K562 (cell line): ENCODE results near the gene CCDC34. TPM values are rescaled to one million over a fixed set of nuclear protein-coding genes. Genes with fewer than 3 reads are reported as not detected.

Experiments used
- ATAC-seq: fragments of 200-7000 bp; cut with Tn5 transposase; 3 replicates; pipeline ENCODE4 v1.9.1; 2020; ENCODE audit warnings: moderate library complexity
- BruUV-seq: library from RNA; stranded (reverse); fragments of 400-500 nt; replicated peaks from 2 replicates; lab custom pipeline; 2021; lab: Mats Ljungman, UMichigan
- CTCF ChIA-PET: fragments of 300-600 bp; formaldehyde crosslinking; extraction: SDS; loops from one replicate; lab custom pipeline; 2021; ENCODE audit warnings: low intra/inter-chr PET ratio; lab: Yijun Ruan, JAX
- POLR2A ChIA-PET: fragments of 300-600, 350-650 bp; sonication (Branson Sonifier 250); formaldehyde crosslinking; extraction: SDS; loops from one replicate; lab custom pipeline; 2021; ENCODE audit warnings: antibody characterized with exemption, inconsistent platforms; lab: Yijun Ruan, JAX
- DNase-seq, 4 experiments: peaks; one replicate each; pipeline versions ENCODE4 v3.0.0 to v3.0.0-alpha.2; 2011 to 2018; ENCODE audit warnings: low spot score in 3 of 4, mixed read lengths in 3 of 4; ENCODE audit errors: extremely low read depth in 1 of 4
- FAIRE-seq: peaks from 2 replicates; lab custom pipeline; 2011; peaks lifted over from hg19 to GRCh38; lab: Jason Lieb, UNC
- H2AFZ ChIP-seq: 2 replicates; pipeline ENCODE4 v1.6.0; 2011; ENCODE audit warnings: low read depth, low read length, control low read depth, inconsistent platforms
- H3K27ac ChIP-seq: fragments of 200-600 bp; 3 replicates; pipeline ENCODE4 v1.8.0; 2011; ENCODE audit warnings: low read depth, mild to moderate bottlenecking, control low read depth, inconsistent platforms, low read length, moderate library complexity, mixed read lengths; ENCODE audit errors: extremely low read depth
- H3K27me3 ChIP-seq, 2 experiments: fragments of 300-600 bp in 1 of 2; 2 replicates in 1 of 2; 3 replicates in 1 of 2; pipeline versions ENCODE4 v1.6.0 to v1.8.0; 2011; ENCODE audit warnings: inconsistent platforms in 2 of 2, low read length in 2 of 2, mild to moderate bottlenecking in 1 of 2, mixed read lengths in 1 of 2, moderate library complexity in 1 of 2; ENCODE audit not compliant: control insufficient read depth in 2 of 2, insufficient read depth in 2 of 2
- H3K36me3 ChIP-seq: fragments of 300-600 bp; 3 replicates; pipeline ENCODE4 v1.8.0; 2011; ENCODE audit warnings: mild to moderate bottlenecking, low read length, inconsistent platforms; ENCODE audit not compliant: control insufficient read depth, insufficient read depth
- H3K4me1 ChIP-seq, 2 experiments: fragments of 200-600 bp in 1 of 2; replicated peaks in 1 of 2; 2 replicates in 1 of 2; 3 replicates in 1 of 2; pipeline versions ENCODE4 v1.5.1 to v1.8.0; 2011; ENCODE audit warnings: inconsistent platforms in 2 of 2, low read length in 2 of 2, mild to moderate bottlenecking in 1 of 2, mixed read lengths in 1 of 2, moderate library complexity in 1 of 2; ENCODE audit not compliant: control insufficient read depth in 2 of 2, insufficient read depth in 2 of 2
- H3K4me2 ChIP-seq: 2 replicates; pipeline ENCODE4 v1.6.1; 2011; ENCODE audit warnings: low read length, control low read depth, inconsistent platforms, mixed read lengths; ENCODE audit not compliant: insufficient read depth
- H3K4me3 ChIP-seq: fragments of 200-600 bp; sonication (generic), shearing (Covaris generic); 2 replicates; pipeline ENCODE4 v1.5.1; 2016; ENCODE audit warnings: control low read depth, inconsistent platforms
- H3K79me2 ChIP-seq: fragments of 200-600 bp; 3 replicates; pipeline ENCODE4 v1.8.0; 2011; ENCODE audit warnings: low read length, inconsistent platforms; ENCODE audit not compliant: control insufficient read depth, insufficient read depth
- H3K9ac ChIP-seq, 2 experiments: 2 replicates each; pipeline versions ENCODE4 v1.6.0 to v1.6.1; 2011; ENCODE audit warnings: low read depth in 2 of 2, low read length in 2 of 2, control low read depth in 1 of 2, inconsistent platforms in 1 of 2, mild to moderate bottlenecking in 1 of 2, mixed read lengths in 1 of 2; ENCODE audit not compliant: insufficient read depth in 1 of 2
- H3K9me1 ChIP-seq: one replicate; pipeline ENCODE4 v1.6.0; 2011; ENCODE audit warnings: inconsistent platforms, mild to moderate bottlenecking, low read length, moderate library complexity; ENCODE audit not compliant: control insufficient read depth, insufficient read depth
- H3K9me3 ChIP-seq: replicated peaks from 2 replicates; pipeline ENCODE4 v1.5.1; 2011; ENCODE audit warnings: low read depth, low read length, inconsistent platforms; ENCODE audit not compliant: control insufficient read depth, insufficient read depth
- H4K20me1 ChIP-seq: replicated peaks from 2 replicates; pipeline ENCODE4 v1.6.1; 2011; ENCODE audit warnings: low read length, inconsistent platforms, mixed read lengths; ENCODE audit not compliant: control insufficient read depth, insufficient read depth
- ARNT ChIP-seq, 2 experiments: fragments of 450-650 bp; IDR thresholded peaks; 2 replicates each; pipeline ENCODE4 v1.6.1; 2016; ENCODE audit warnings: mild to moderate bottlenecking in 1 of 2
- MAFF ChIP-seq: IDR thresholded peaks from 2 replicates; pipeline ENCODE4 v1.6.1; 2012; ENCODE audit warnings: low read length, improper control_type of control experiment
- NR3C1 ChIP-seq: sonication (generic); formaldehyde crosslinking; IDR thresholded peaks from 2 replicates; pipeline ENCODE4 v1.8.1; 2022; ENCODE audit warnings: missing genetic modification reagents
- PCBP2 ChIP-seq: fragments of 200-400 bp; formaldehyde crosslinking; IDR thresholded peaks from 2 replicates; pipeline ENCODE4 v1.6.1; 2018; ENCODE audit warnings: low read length, low read depth, mild to moderate bottlenecking, moderate library complexity; ENCODE audit not compliant: poor library complexity, severe bottlenecking
- PHF8 ChIP-seq: fragments of 200-600 bp; sonication (generic); IDR thresholded peaks from 2 replicates; pipeline ENCODE4 v1.6.1; 2012; ENCODE audit warnings: mixed run types, mild to moderate bottlenecking, inconsistent platforms, low read length, moderate library complexity, borderline replicate concordance
- PHTF2 ChIP-seq: fragments of 250-450 bp; sonication (Bioruptor Pico); IDR thresholded peaks from 2 replicates; pipeline ENCODE4 v1.5.0; 2021; ENCODE audit warnings: mild to moderate bottlenecking
- PURB ChIP-seq: sonication (generic); formaldehyde crosslinking; IDR thresholded peaks from 2 replicates; pipeline ENCODE4 v1.9.0; 2021; ENCODE audit warnings: low read depth, mild to moderate bottlenecking, missing genetic modification reagents
- RBM15 ChIP-seq: fragments of 200-400 bp; formaldehyde crosslinking; IDR thresholded peaks from 2 replicates; pipeline ENCODE4 v1.6.1; 2018; ENCODE audit warnings: mild to moderate bottlenecking, low read length, moderate library complexity; ENCODE audit not compliant: insufficient read depth
- RFX1 ChIP-seq: fragments of 450-650 bp; IDR thresholded peaks from 2 replicates; pipeline ENCODE4 v1.6.1; 2016; ENCODE audit warnings: mild to moderate bottlenecking, moderate library complexity
- STAT5A ChIP-seq: IDR thresholded peaks from 2 replicates; pipeline ENCODE4 v1.6.1; 2012; ENCODE audit warnings: low read length, inconsistent platforms, borderline replicate concordance
- TRIM24 ChIP-seq, 2 experiments: fragments of 450-650 bp; IDR thresholded peaks; 2 replicates each; pipeline ENCODE4 v1.6.1; 2016
- ZFX ChIP-seq: sonication (generic); formaldehyde crosslinking; IDR thresholded peaks from 2 replicates; pipeline ENCODE4 v1.8.0; 2022; ENCODE audit warnings: mild to moderate bottlenecking, missing genetic modification reagents, moderate library complexity
- ZNF124 ChIP-seq: sonication (generic); formaldehyde crosslinking; IDR thresholded peaks from 2 replicates; pipeline ENCODE4 v1.8.1; 2022; ENCODE audit warnings: missing genetic modification reagents
- in situ Hi-C: fragments of 300-500 bp; cut with MboI; formaldehyde crosslinking; loops from 4 replicates; pipeline ENCODE4 v1.15.0; 2018; ENCODE audit warnings: inconsistent platforms, mixed read lengths
- intact Hi-C: fragments of 100-400 bp; cut with micrococcal nuclease; formaldehyde crosslinking; loops from 2 replicates; pipeline ENCODE4 v1.14.2; 2022
- polyA plus RNA-seq, 8 experiments: library from polyadenylated mRNA; depleted of rRNA in 4 of 8; stranded (reverse) in 5 of 8; unstranded in 3 of 8; fragments of >200 nt; fragmentation: Nextera tagmentation in 2 of 8; fragmentation: Illumina TruSeq in 1 of 8; extraction: Ambion mirVana in 2 of 8; extraction: Trizol in 1 of 8; gene quantifications; 2 replicates each; pipeline versions ENCODE4 v1.2.1 to v1.2.3, GENCODE V29; 2011 to 2014; ENCODE audit warnings: inconsistent platforms in 1 of 8, missing spikeins in 1 of 8
- total RNA-seq, 7 experiments: library from RNA; depleted of rRNA in 6 of 7; stranded (reverse); fragments of >200 nt in 6 of 7; fragmentation: Illumina TruSeq in 2 of 7; extraction: Trizol in 2 of 7; gene quantifications; 2 replicates each; pipeline versions ENCODE4 v1.2.1 to v1.2.3, GENCODE V29; 2011 to 2021; ENCODE audit warnings: low replicate concordance in 1 of 7
- TF ChIP-seq, protein P1 (sequence below): sonication (generic); formaldehyde crosslinking; IDR thresholded peaks from 2 replicates; pipeline ENCODE4 v1.8.1; 2023; ENCODE audit warnings: mild to moderate bottlenecking, missing genetic modification reagents
- TF ChIP-seq, protein P2 (sequence below), 2 experiments: fragments of 250-450 bp in 1 of 2; fragments of 450-650 bp in 1 of 2; sonication (Bioruptor Pico) in 1 of 2; IDR thresholded peaks; 2 replicates each; pipeline versions ENCODE4 v1.6.1 to v1.8.0; 2016 to 2021; ENCODE audit warnings: mild to moderate bottlenecking in 2 of 2, moderate library complexity in 2 of 2, missing compliant biosample characterization in 1 of 2, missing genetic modification characterization in 1 of 2

Gene CCDC34
- total and polyA plus RNA-seq, 9 of the 15 experiments (the other 6 are each of a cell fraction or from before 2014, with no cell fraction given): 6.2 to 42.0 (median 15.7) TPM

DNA sequence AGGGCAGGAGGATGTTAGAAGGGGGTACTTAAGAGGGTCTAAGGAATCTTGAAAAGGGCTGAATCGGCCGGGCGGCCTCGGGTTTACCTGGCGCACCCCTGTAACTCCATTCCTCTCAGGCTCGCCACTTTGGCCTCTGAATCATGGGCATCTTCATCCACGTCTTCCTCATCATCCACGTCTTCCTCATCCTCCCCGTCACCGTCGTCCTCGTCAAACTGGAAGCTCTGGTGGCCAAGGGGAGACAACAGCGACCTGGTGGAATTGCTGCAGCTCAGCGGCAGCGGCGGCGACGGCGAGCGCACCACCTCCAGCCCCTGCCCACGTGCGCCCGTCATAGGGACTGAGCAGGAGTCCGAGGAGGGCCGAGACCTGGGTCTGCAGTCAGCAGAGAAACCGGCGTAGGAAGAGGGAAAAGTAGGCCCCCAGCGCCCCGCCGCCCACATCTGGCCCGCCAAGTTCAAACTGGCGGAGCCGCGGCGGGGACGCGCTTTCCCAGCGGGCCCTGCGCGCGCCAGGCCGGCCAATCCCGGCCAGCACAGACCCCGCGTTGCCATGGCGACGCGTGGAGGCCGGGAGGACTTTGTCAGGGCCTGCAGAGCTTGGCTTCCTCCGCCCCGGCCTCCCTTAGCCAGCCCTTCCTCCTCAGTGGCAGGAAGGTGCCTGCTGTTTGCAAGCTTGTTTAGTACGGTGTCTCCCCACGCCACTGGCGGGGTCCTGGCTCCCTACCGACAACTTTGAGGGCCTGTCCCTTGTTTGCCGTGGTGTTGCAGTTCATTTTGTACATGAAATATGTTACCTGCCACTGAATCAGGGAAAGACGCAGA, at the start of gene CCDC34 (continued):
- TF ChIP-seq PHF8 (peak; percentile 79; the same call in 1 of the 2 replicates), PURB (CRISPR knock-in tag) (no peak), TRIM24 (IDR thresholded peaks at IDR 0.05) (0 out of 4 replicates have a peak, but pooled peaks of 1 of the 2 experiments have one; percentile 46)

DNA sequence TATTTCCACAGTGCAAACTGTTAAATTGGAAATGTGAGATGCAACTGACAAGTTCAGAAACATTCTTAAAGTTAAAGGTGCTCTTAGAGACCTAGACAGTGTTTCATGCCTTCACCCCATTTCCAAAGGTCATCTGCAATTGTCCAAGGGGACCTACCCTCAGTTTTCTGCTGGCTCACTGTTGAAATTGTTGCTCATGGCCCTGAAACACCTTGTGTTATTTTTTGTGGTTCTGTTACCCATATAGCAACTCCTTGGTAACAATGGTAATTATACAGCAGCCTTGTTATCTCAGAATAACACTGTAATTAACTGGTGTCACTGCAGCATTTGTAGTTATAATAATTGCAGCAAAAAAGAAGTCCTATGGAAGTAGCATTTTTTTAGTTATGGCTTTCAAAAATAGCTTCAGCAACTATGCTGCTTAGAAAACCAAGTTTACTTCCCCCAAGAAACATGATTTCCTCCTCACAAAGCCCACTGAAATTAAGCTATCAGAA, 49.2 kb upstream of the CCDC34 start:
- Histone ChIP-seq H3K9me1 (no peaks in the 10 kb centered on the region), H3K9me3 (no peaks in the 10 kb centered on the region), H3K79me2 (peaks cover 20% of the 10 kb centered on the region; the same call in 2 of the 3 replicates), H4K20me1 (no peaks in the 10 kb centered on the region), H3K4me3 (no peak overlapping the region), H3K36me3 (no peaks in the 10 kb centered on the region; the same call in 1 of the 3 replicates), H3K4me2 (0 out of 2 replicates have a peak overlapping the region, but pooled peaks have one; percentile 7), H3K4me1 (peaks cover 0 to 56% of the 10 kb centered on the region in 2 experiments; a peak in 4 of 5 replicates), H3K9ac (no peak overlapping the region), H3K27ac (no peak overlapping the region), H2AFZ (no peak overlapping the region), H3K27me3 (no peaks in the 10 kb centered on the region)
- in situ Hi-C loops (no loop called here), intact Hi-C loops (no loop called here)
- ATAC-seq: peak; percentile 24
- ChIA-PET POLR2A (interaction anchor here (0.8 to 2.1 kb wide), 5 partner anchors 8 to 32 kb away, joined by 3 to 11 read pairs (median 3); no protein-coding TSS in a partner anchor), CTCF (no interaction called here)
- no TSS peak for BruUV-seq
- peak in 2 of 4 experiments; percentile 22 to 45 for DNase-seq
- FAIRE-seq: no peak
- TF ChIP-seq RFX1 (peak; percentile 37; the same call in 1 of the 2 replicates), RBM15 (no peak), PHTF2 (CRISPR knock-in tag) (no peak), NR3C1 (no peak), ZNF124 (CRISPR knock-in tag) (no peak), PCBP2 (no peak), MAFF (peak; percentile 40; the same call in 1 of the 2 replicates), ARNT (IDR thresholded peaks at IDR 0.05) (no peak), STAT5A (no peak), ZFX (no peak)
- TF ChIP-seq, protein P1, sequence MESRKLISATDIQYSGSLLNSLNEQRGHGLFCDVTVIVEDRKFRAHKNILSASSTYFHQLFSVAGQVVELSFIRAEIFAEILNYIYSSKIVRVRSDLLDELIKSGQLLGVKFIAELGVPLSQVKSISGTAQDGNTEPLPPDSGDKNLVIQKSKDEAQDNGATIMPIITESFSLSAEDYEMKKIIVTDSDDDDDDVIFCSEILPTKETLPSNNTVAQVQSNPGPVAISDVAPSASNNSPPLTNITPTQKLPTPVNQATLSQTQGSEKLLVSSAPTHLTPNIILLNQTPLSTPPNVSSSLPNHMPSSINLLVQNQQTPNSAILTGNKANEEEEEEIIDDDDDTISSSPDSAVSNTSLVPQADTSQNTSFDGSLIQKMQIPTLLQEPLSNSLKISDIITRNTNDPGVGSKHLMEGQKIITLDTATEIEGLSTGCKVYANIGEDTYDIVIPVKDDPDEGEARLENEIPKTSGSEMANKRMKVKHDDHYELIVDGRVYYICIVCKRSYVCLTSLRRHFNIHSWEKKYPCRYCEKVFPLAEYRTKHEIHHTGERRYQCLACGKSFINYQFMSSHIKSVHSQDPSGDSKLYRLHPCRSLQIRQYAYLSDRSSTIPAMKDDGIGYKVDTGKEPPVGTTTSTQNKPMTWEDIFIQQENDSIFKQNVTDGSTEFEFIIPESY: no peak
- TF ChIP-seq, protein P2, sequence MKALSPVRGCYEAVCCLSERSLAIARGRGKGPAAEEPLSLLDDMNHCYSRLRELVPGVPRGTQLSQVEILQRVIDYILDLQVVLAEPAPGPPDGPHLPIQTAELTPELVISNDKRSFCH (CRISPR knock-in tag; IDR thresholded peaks at IDR 0.05): no peak
- TF ChIP-seq, protein P2 (tag; IDR thresholded peaks at IDR 0.05): peak; percentile 20; the same call in 1 of the 2 replicates
